ENCODE measurements around the gene GPRC5C. TPM values are rescaled to one million over a fixed set of nuclear protein-coding genes. Genes with fewer than 3 reads are reported as not detected.

GPRC5C gene
- total and polyA plus RNA-seq, 2 of the 13 experiments (the other 11 are each of a cell fraction or from before 2014, with no cell fraction given): 85.6 to 300 TPM

GRCh38 chr17:74467221-74467951, 35.5 kb downstream of the GPRC5C start (continued):
- TF ChIP-seq ZNF512B (CRISPR knock-in tag; IDR thresholded peaks at IDR 0.05; ENCODE audit: borderline replicate concordance): no peak
- TF ChIP-seq ZNF598 (CRISPR knock-in tag; IDR thresholded peaks at IDR 0.05; ENCODE audit: borderline replicate concordance): no peak
- peak; percentile 87 to 95 for TF ChIP-seq MAFK (conservative IDR thresholded peaks at IDR 0.05 in 1 of 2, IDR thresholded peaks at IDR 0.05 in 1 of 2; ENCODE audit: low read length in 2 of 2)
- TF ChIP-seq MIER2 (CRISPR knock-in tag; IDR thresholded peaks at IDR 0.05): no peak
- no peak for TF ChIP-seq MED13 (CRISPR knock-in tag; IDR thresholded peaks at IDR 0.05)

- Histone ChIP-seq H3K4me2 (ENCODE audit: low read depth, low read length) (no peak overlapping the region), H3K4me3 (replicated peaks in 1 of 3; ENCODE audit: insufficient read depth in 1 of 3, low read depth in 2 of 3, low read length in 3 of 3) (no peak overlapping the region), H3K79me2 (ENCODE audit: insufficient read depth, low read length) (no peaks in the 10 kb centered on the region), H3K9me3 (ENCODE audit: low read length) (peaks cover 8% of the 10 kb centered on the region), H4K20me1 (ENCODE audit: insufficient read depth, low read length) (no peaks in the 10 kb centered on the region), H3K27ac (ENCODE audit: extremely low read length, insufficient read depth, low read length) (no peak overlapping the region), H3K27me3 (ENCODE audit: control insufficient read depth in 1 of 2, insufficient read depth in 2 of 2, low read length in 2 of 2) (peaks cover 0 to 28% of the 10 kb centered on the region in 2 experiments; a peak in 3 of 5 replicates), H3K9ac (ENCODE audit: insufficient read depth, low read depth, low read length) (no peak overlapping the region), H3K36me3 (replicated peaks in 1 of 2; ENCODE audit: control insufficient read depth in 1 of 2, insufficient read depth in 2 of 2, low read length in 2 of 2) (no peaks in the 10 kb centered on the region), H2AFZ (ENCODE audit: low read length) (no peak overlapping the region), H3K4me1 (ENCODE audit: insufficient read depth, low read length) (peaks cover 6% of the 10 kb centered on the region)
- TF ChIP-seq SOX13 (IDR thresholded peaks at IDR 0.05) (no peak), SOX13 (CRISPR knock-in tag; conservative IDR thresholded peaks at IDR 0.05 in 1 of 2, IDR thresholded peaks at IDR 0.05 in 1 of 2) (no peak), ZNF768 (CRISPR knock-in tag; IDR thresholded peaks at IDR 0.05) (peak; percentile 57; the same call in 1 of the 2 replicates)
- ChIA-PET CTCF (ENCODE audit: low intra/inter-chr PET ratio, low total read pairs) (no interaction called here), POLR2A (no interaction called here)
- ATAC-seq (no peak), FAIRE-seq (no peak), DNase-seq (ENCODE audit: low spot score) (no peak)
- no TSS peak for BruUV-seq (replicated peaks)
- in situ Hi-C loops (cut with HindIII; ENCODE audit: extremely low pct_ligation_motif_present, low pct_unique_long_range_greater_than_20kb) (no loop called here), intact Hi-C loops (cut with micrococcal nuclease; ENCODE audit: unreplicated experiment) (no loop called here)
- 15% methylated on average over 3 of the region's 3 CpGs for WGBS (ENCODE audit: low lambda C conversion rate)
Observed at GRCh38 chr17:74471341-74471740, 39.5 kb downstream of the GPRC5C start.

All from HepG2 (cell line).